Measurements from ENCODE around the gene PPIG.

- TF ChIP-seq L3MBTL2 (conservative IDR thresholded peaks at IDR 0.05) (no peak), TARDBP (IDR thresholded peaks at IDR 0.05) (no peak), SUZ12 (IDR thresholded peaks at IDR 0.05) (no peak), FOXK2 (IDR thresholded peaks at IDR 0.05) (no peak), FOXM1 (IDR thresholded peaks at IDR 0.05; ENCODE audit: borderline replicate concordance) (no peak), SP1 (IDR thresholded peaks at IDR 0.05) (no peak), HDGF (IDR thresholded peaks at IDR 0.05; ENCODE audit: borderline replicate concordance) (no peak), ARNT (IDR thresholded peaks at IDR 0.05) (no peak), BHLHE40 (IDR thresholded peaks at IDR 0.05; ENCODE audit: borderline replicate concordance) (no peak), ZNF384 (IDR thresholded peaks at IDR 0.05) (no peak), NFRKB (IDR thresholded peaks at IDR 0.05) (no peak), CTBP1 (IDR thresholded peaks at IDR 0.05; ENCODE audit: borderline replicate concordance) (no peak)
These were observed 22.8 kb upstream of the PPIG start for GRCh38 chr2:169561364-169561763.
